ENCODE results near the gene VRK2.
"Not testable (repeated sequence)": the region's sequence is repeated elsewhere in the genome, so short reads cannot be mapped to it uniquely, and the experiment has no call there.

Gene VRK2

GRCh38 chr2:58055033-58055786, 8.6 kb downstream of the VRK2 start:
- DNase-seq (ENCODE audit: low spot score) = no peak

GRCh38 chr2:58056192-58056916, 9.7 kb downstream of the VRK2 start:
- DNase-seq (ENCODE audit: low spot score) = no peak

GRCh38 chr2:58057707-58058530, 11.3 kb downstream of the VRK2 start:
- DNase-seq (ENCODE audit: low spot score) = no peak

GRCh38 chr2:58063641-58064040, 17.0 kb downstream of the VRK2 start:
- DNase-seq (ENCODE audit: low spot score) = peak; percentile 18

- DNase-seq (ENCODE audit: low spot score) = no peak
These were observed 17.5 kb downstream of the VRK2 start for GRCh38 chr2:58064086-58064485.

GRCh38 chr2:58065248-58065647, 18.6 kb downstream of the VRK2 start:
- DNase-seq (ENCODE audit: low spot score) = no peak

GRCh38 chr2:58067001-58067400, 20.4 kb downstream of the VRK2 start:
- no peak for DNase-seq (ENCODE audit: low spot score)

GRCh38 chr2:58070765-58071164, 24.2 kb downstream of the VRK2 start:
- no peak for DNase-seq (ENCODE audit: low spot score)

GRCh38 chr2:58072102-58072501, 25.5 kb downstream of the VRK2 start:
- no peak for DNase-seq (ENCODE audit: low spot score)

- no peak for DNase-seq (ENCODE audit: low spot score)
These were observed 26.4 kb downstream of the VRK2 start for GRCh38 chr2:58073008-58073407.

GRCh38 chr2:58073751-58074150, 27.1 kb downstream of the VRK2 start:
- DNase-seq (ENCODE audit: low spot score) = no peak

- DNase-seq (ENCODE audit: low spot score) = no peak
These were observed 34.4 kb downstream of the VRK2 start for GRCh38 chr2:58081000-58081399.

GRCh38 chr2:58089081-58089480, 42.5 kb downstream of the VRK2 start:
- DNase-seq (ENCODE audit: low spot score) = peak; percentile 6

- DNase-seq (ENCODE audit: low spot score) = not testable (repeated sequence)
These were observed 46.2 kb downstream of the VRK2 start for GRCh38 chr2:58092772-58093171.

GRCh38 chr2:58097025-58097424, 50.4 kb downstream of the VRK2 start:
- no peak for DNase-seq (ENCODE audit: low spot score)

GRCh38 chr2:58098254-58099095, 51.9 kb downstream of the VRK2 start:
- DNase-seq (ENCODE audit: low spot score) = no peak

GRCh38 chr2:58099096-58099769, 52.6 kb downstream of the VRK2 start:
- DNase-seq (ENCODE audit: low spot score) = no peak

GRCh38 chr2:58101500-58101899, 54.9 kb downstream of the VRK2 start:
- DNase-seq (ENCODE audit: low spot score) = no peak

- DNase-seq (ENCODE audit: low spot score) = no peak
These were observed 60.3 kb downstream of the VRK2 start for GRCh38 chr2:58106896-58107295.

GRCh38 chr2:58107803-58108710, 61.5 kb downstream of the VRK2 start:
- peak; percentile 49 for DNase-seq (ENCODE audit: low spot score)

Measured in GM03348 (cell line).